Erythroblast (primary cell): ENCODE measurements around the gene CELSR3.

ENCODE experiments used
- DNase-seq, 2 experiments: peaks; one replicate each; lab custom pipeline; 2025; lab: John Stamatoyannopoulos, UW
- GATA1 ChIP-seq: IDR thresholded peaks from 2 replicates; pipeline ENCODE4 v1.6.1; 2011; ENCODE audit warnings: low read depth, mild to moderate bottlenecking, control low read depth, low read length, moderate library complexity
- POLR2A ChIP-seq: IDR thresholded peaks from 2 replicates; pipeline ENCODE4 v1.6.1; 2011; ENCODE audit warnings: mild to moderate bottlenecking, low read length

CELSR3 gene

GRCh38 chr3:48684054-48684349, 21.3 kb upstream of the CELSR3 start:
- TF ChIP-seq POLR2A, result no peak
- no peak for TF ChIP-seq GATA1
- no peak for DNase-seq

GRCh38 chr3:48682786-48683185, 20.1 kb upstream of the CELSR3 start:
- no peak for DNase-seq
- no peak for TF ChIP-seq GATA1
- no peak for TF ChIP-seq POLR2A

- TF ChIP-seq POLR2A (no peak), GATA1 (no peak)
- DNase-seq, result no peak
Observed at GRCh38 chr3:48681974-48682610, 19.4 kb upstream of the CELSR3 start.

- TF ChIP-seq POLR2A, result no peak
- TF ChIP-seq GATA1, result no peak
- DNase-seq, result no peak
Observed at GRCh38 chr3:48681541-48681880, 18.8 kb upstream of the CELSR3 start.

- TF ChIP-seq GATA1, result no peak
- no peak for DNase-seq
Observed at GRCh38 chr3:48680811-48681540, 18.3 kb upstream of the CELSR3 start.

GRCh38 chr3:48679411-48680391, 17.0 kb upstream of the CELSR3 start:
- DNase-seq, result no peak
- TF ChIP-seq POLR2A, result no peak
- TF ChIP-seq GATA1, result no peak

- TF ChIP-seq POLR2A (no peak), GATA1 (no peak)
- no peak for DNase-seq
Observed at GRCh38 chr3:48678566-48679380, 16.1 kb upstream of the CELSR3 start.

- TF ChIP-seq GATA1, result no peak
- no peak for TF ChIP-seq POLR2A
- no peak for DNase-seq
Observed at GRCh38 chr3:48678056-48678455, 15.4 kb upstream of the CELSR3 start.

GRCh38 chr3:48674505-48674904, 11.8 kb upstream of the CELSR3 start:
- DNase-seq, result no peak
- TF ChIP-seq POLR2A, result no peak
- TF ChIP-seq GATA1, result no peak

- DNase-seq, result no peak
- TF ChIP-seq GATA1 (no peak), POLR2A (no peak)
Observed at GRCh38 chr3:48672522-48672921, 9.8 kb upstream of the CELSR3 start.

GRCh38 chr3:48664929-48665328, 2.2 kb upstream of the CELSR3 start:
- DNase-seq, result no peak
- no peak for TF ChIP-seq POLR2A
- no peak for TF ChIP-seq GATA1

- no peak for TF ChIP-seq POLR2A
- TF ChIP-seq GATA1, result no peak
- DNase-seq, result no peak
Observed at GRCh38 chr3:48664313-48664644, 1.6 kb upstream of the CELSR3 start.

GRCh38 chr3:48663489-48664312, 1.0 kb upstream of the CELSR3 start:
- DNase-seq, result peak; percentile 97 to 98
- TF ChIP-seq POLR2A (peak; percentile 80), GATA1 (no peak)
